ENCODE results near the gene LANCL2.

The LANCL2 gene

GRCh38 chr7:55366461-55367070 lies 1.4 kb downstream of the LANCL2 start:
- no peak for TF ChIP-seq CTCF (IDR thresholded peaks at IDR 0.05; ENCODE audit: low read depth, low read length)
- peak; percentile 19 for DNase-seq
- Histone ChIP-seq H3K4me1 (no peaks in the 10 kb centered on the region), H3K4me3 (ENCODE audit: low read depth, low read length) (peak overlapping the region; percentile 89), H3K27me3 (no peaks in the 10 kb centered on the region), H3K9me3 (no peaks in the 10 kb centered on the region), H3K36me3 (no peaks in the 10 kb centered on the region)

- Histone ChIP-seq H3K9me3 (no peaks in the 10 kb centered on the region), H3K4me1 (no peaks in the 10 kb centered on the region), H3K4me3 (ENCODE audit: low read depth, low read length) (peak overlapping the region; percentile 89), H3K27me3 (no peaks in the 10 kb centered on the region), H3K36me3 (no peaks in the 10 kb centered on the region)
- TF ChIP-seq CTCF (IDR thresholded peaks at IDR 0.05; ENCODE audit: low read depth, low read length): no peak
- DNase-seq: no peak
Measured at GRCh38 chr7:55367283-55367840, 2.2 kb downstream of the LANCL2 start.

GRCh38 chr7:55369427-55370400 lies 4.6 kb downstream of the LANCL2 start:
- no peak for DNase-seq
- no peaks in the 10 kb centered on the region for H3K4me1 ChIP-seq
- H3K4me3 ChIP-seq (ENCODE audit: low read depth, low read length): no peak overlapping the region
- no peak for TF ChIP-seq CTCF (IDR thresholded peaks at IDR 0.05; ENCODE audit: low read depth, low read length)
- no peaks in the 10 kb centered on the region for H3K9me3 ChIP-seq
- no peaks in the 10 kb centered on the region for H3K36me3 ChIP-seq
- H3K27me3 ChIP-seq: no peaks in the 10 kb centered on the region; the same call in 1 of the 2 replicates

GRCh38 chr7:55374213-55374612 lies 9.1 kb downstream of the LANCL2 start:
- no peak overlapping the region for H3K4me3 ChIP-seq (ENCODE audit: low read depth, low read length)
- H3K9me3 ChIP-seq: no peaks in the 10 kb centered on the region; the same call in 1 of the 2 replicates
- no peak for TF ChIP-seq CTCF (IDR thresholded peaks at IDR 0.05; ENCODE audit: low read depth, low read length)
- no peaks in the 10 kb centered on the region for H3K36me3 ChIP-seq
- no peak for DNase-seq
- H3K4me1 ChIP-seq: no peaks in the 10 kb centered on the region
- no peaks in the 10 kb centered on the region; the same call in 1 of the 2 replicates for H3K27me3 ChIP-seq

- Histone ChIP-seq H3K9me3 (no peaks in the 10 kb centered on the region; the same call in 1 of the 2 replicates), H3K36me3 (no peaks in the 10 kb centered on the region), H3K4me1 (no peaks in the 10 kb centered on the region)
Measured at GRCh38 chr7:55375237-55375636, 10.1 kb downstream of the LANCL2 start.

More at GRCh38 chr7:55375237-55375636, 10.1 kb downstream of the LANCL2 start:
- no peak overlapping the region for H3K4me3 ChIP-seq (ENCODE audit: low read depth, low read length)
- H3K27me3 ChIP-seq: no peaks in the 10 kb centered on the region; the same call in 1 of the 2 replicates
- no peak for DNase-seq
- TF ChIP-seq CTCF (IDR thresholded peaks at IDR 0.05; ENCODE audit: low read depth, low read length): no peak
